H9 (cell line): Measurements from ENCODE around the gene PRG2. TPM values are rescaled to one million over a fixed set of nuclear protein-coding genes. Genes with fewer than 3 reads are reported as not detected.

Source experiments
- DNase-seq: peaks from one replicate; pipeline ENCODE4 v3.0.0-alpha.2; 2017
- H2AFZ ChIP-seq: one replicate; pipeline ENCODE4 v1.6.1; 2013; ENCODE audit warnings: mild to moderate bottlenecking, low read length, control low read depth, moderate library complexity
- H2AK5ac ChIP-seq: 2 replicates; pipeline ENCODE4 v1.6.1; 2013; ENCODE audit warnings: low read length, control low read depth, mixed read lengths; ENCODE audit not compliant: insufficient read length
- H2BK120ac ChIP-seq: one replicate; pipeline ENCODE4 v1.6.1; 2013; ENCODE audit warnings: low read depth, mild to moderate bottlenecking, low read length, control low read depth, inconsistent platforms; ENCODE audit not compliant: poor library complexity, severe bottlenecking
- H2BK12ac ChIP-seq: 2 replicates; pipeline ENCODE4 v1.6.1; 2013; ENCODE audit warnings: low read length, control low read depth, mixed read lengths, low read depth; ENCODE audit not compliant: insufficient read length
- H2BK15ac ChIP-seq: 2 replicates; pipeline ENCODE4 v1.6.1; 2013; ENCODE audit warnings: low read depth, low read length, control low read depth
- H2BK20ac ChIP-seq: one replicate; pipeline ENCODE4 v1.6.1; 2013; ENCODE audit warnings: low read depth, mild to moderate bottlenecking, low read length, control low read depth, inconsistent platforms; ENCODE audit not compliant: poor library complexity, severe bottlenecking
- H2BK5ac ChIP-seq: 2 replicates; pipeline ENCODE4 v1.6.1; 2013; ENCODE audit warnings: low read length, control low read depth, mixed read lengths; ENCODE audit not compliant: insufficient read length
- H3K14ac ChIP-seq: 2 replicates; pipeline ENCODE4 v1.6.1; 2013; ENCODE audit warnings: low read length, control low read depth; ENCODE audit not compliant: insufficient read depth
- H3K18ac ChIP-seq: 2 replicates; pipeline ENCODE4 v1.6.1; 2013; ENCODE audit warnings: low read depth, mild to moderate bottlenecking, mixed read lengths, low read length, control low read depth; ENCODE audit not compliant: insufficient read length
- H3K23ac ChIP-seq: 2 replicates; pipeline ENCODE4 v1.6.1; 2013; ENCODE audit warnings: low read length, control low read depth, mixed read lengths, low read depth; ENCODE audit not compliant: insufficient read length
- H3K23me2 ChIP-seq: 2 replicates; pipeline ENCODE4 v1.6.1; 2013; ENCODE audit warnings: low read depth, mild to moderate bottlenecking, mixed read lengths, low read length, control low read depth; ENCODE audit not compliant: insufficient read length, poor library complexity, severe bottlenecking
- H3K27ac ChIP-seq: 2 replicates; pipeline ENCODE4 v1.5.1; 2013; ENCODE audit warnings: low read length, control low read depth, mixed read lengths, low read depth; ENCODE audit not compliant: insufficient read length
- H3K27me3 ChIP-seq: 2 replicates; pipeline ENCODE4 v1.6.1; 2013; ENCODE audit warnings: low read length, control low read depth, inconsistent platforms; ENCODE audit not compliant: insufficient read depth
- H3K4ac ChIP-seq: 2 replicates; pipeline ENCODE4 v1.6.1; 2013; ENCODE audit warnings: low read depth, mild to moderate bottlenecking, control low read depth, inconsistent platforms, low read length, moderate library complexity
- H3K4me1 ChIP-seq: 2 replicates; pipeline ENCODE4 v1.6.1; 2013; ENCODE audit warnings: low read length, control low read depth, inconsistent platforms; ENCODE audit not compliant: insufficient read depth
- H3K4me2 ChIP-seq: 2 replicates; pipeline ENCODE4 v1.6.1; 2013; ENCODE audit warnings: low read length, control low read depth, mixed read lengths; ENCODE audit not compliant: insufficient read length, insufficient read depth
- H3K56ac ChIP-seq: 2 replicates; pipeline ENCODE4 v1.6.1; 2013; ENCODE audit warnings: low read depth, mild to moderate bottlenecking, mixed read lengths, low read length, control low read depth; ENCODE audit not compliant: insufficient read length
- H3K79me1 ChIP-seq: 2 replicates; pipeline ENCODE4 v1.6.1; 2013; ENCODE audit warnings: low read depth, mild to moderate bottlenecking, moderate library complexity, low read length, control low read depth, inconsistent platforms; ENCODE audit not compliant: insufficient read depth, poor library complexity, severe bottlenecking
- H3K79me2 ChIP-seq: 2 replicates; pipeline ENCODE4 v1.6.1; 2013; ENCODE audit warnings: low read length, control low read depth, inconsistent platforms; ENCODE audit not compliant: insufficient read depth
- H3K9ac ChIP-seq: 2 replicates; pipeline ENCODE4 v1.6.1; 2013; ENCODE audit warnings: low read length, control low read depth, mixed read lengths; ENCODE audit not compliant: insufficient read length; ENCODE audit errors: extremely low read depth
- H3K9me3 ChIP-seq: one replicate; pipeline ENCODE4 v1.6.1; 2013; ENCODE audit warnings: low read depth, low read length, inconsistent platforms; ENCODE audit not compliant: control insufficient read depth
- H3T11ph ChIP-seq: one replicate; pipeline ENCODE4 v1.6.1; 2013; ENCODE audit warnings: mild to moderate bottlenecking, low read length, control low read depth, inconsistent platforms
- H4K20me1 ChIP-seq: one replicate; pipeline ENCODE4 v1.6.1; 2013; ENCODE audit not compliant: control insufficient read depth, insufficient read length, insufficient read depth
- H4K5ac ChIP-seq: 2 replicates; pipeline ENCODE4 v1.6.1; 2013; ENCODE audit warnings: low read depth, mild to moderate bottlenecking, mixed read lengths, low read length, control low read depth; ENCODE audit not compliant: insufficient read length
- H4K8ac ChIP-seq: replicated peaks from 2 replicates; pipeline ENCODE4 v1.6.1; 2013; ENCODE audit warnings: low read length, control low read depth, mixed read lengths, low read depth; ENCODE audit not compliant: insufficient read length
- H4K91ac ChIP-seq: 2 replicates; pipeline ENCODE4 v1.6.1; 2013; ENCODE audit warnings: low read depth, mild to moderate bottlenecking, moderate library complexity, mixed read lengths, low read length, control low read depth; ENCODE audit not compliant: insufficient read length
- H3K27ac Mint-ChIP-seq, 3 experiments: 2 replicates in 2 of 3; 3 replicates in 1 of 3; pipeline ENCODE4 v1.8.0; 2020 to 2021; ENCODE audit warnings: mixed read lengths in 3 of 3, mild to moderate bottlenecking in 1 of 3, moderate library complexity in 1 of 3
- H3K27me3 Mint-ChIP-seq: 2 replicates; pipeline ENCODE4 v1.8.0; 2021; ENCODE audit warnings: low read depth, mild to moderate bottlenecking, moderate library complexity, mixed read lengths
- H3K36me3 Mint-ChIP-seq, 3 experiments: 2 replicates in 2 of 3; 3 replicates in 1 of 3; pipeline ENCODE4 v1.8.0; 2020 to 2021; ENCODE audit warnings: low read depth in 3 of 3, mixed read lengths in 3 of 3; ENCODE audit not compliant: insufficient read depth in 1 of 3
- H3K4me1 Mint-ChIP-seq, 2 experiments: 2 replicates each; pipeline ENCODE4 v1.8.0; 2020; ENCODE audit warnings: mixed read lengths in 2 of 2
- H3K4me3 Mint-ChIP-seq, 2 experiments: 2 replicates in 1 of 2; 3 replicates in 1 of 2; pipeline ENCODE4 v1.8.0; 2020 to 2021; ENCODE audit warnings: mild to moderate bottlenecking in 2 of 2, mixed read lengths in 2 of 2, moderate library complexity in 1 of 2
- H3K9me3 Mint-ChIP-seq, 2 experiments: 2 replicates in 1 of 2; 3 replicates in 1 of 2; pipeline ENCODE4 v1.8.0; 2020; ENCODE audit warnings: mild to moderate bottlenecking in 2 of 2, mixed read lengths in 2 of 2, moderate library complexity in 1 of 2
- WGBS: extraction: QIAGEN DNeasy Blood & Tissue Kit; methylation state at CpG from one replicate; pipeline ENCODE4 v1.1.7; 2013; ENCODE audit warnings: missing lambda C conversion rate, low lambda C conversion rate, mixed read lengths; ENCODE audit not compliant: insufficient read length; ENCODE audit errors: extremely low coverage; 5-methylcytosine and 5-hydroxymethylcytosine counted together
- total RNA-seq: library from RNA; stranded (reverse); gene quantifications from 2 replicates; pipeline ENCODE4 v1.2.1, GENCODE V29; 2021
- TF ChIP-seq, protein P1 (sequence below): fragments of 200-600 bp; sonication (generic); conservative IDR thresholded peaks from 3 replicates; pipeline ENCODE4 v1.8.0; 2021; ENCODE audit warnings: antibody characterized with exemption, mild to moderate bottlenecking

Gene PRG2
- total RNA-seq, 1 experiment from 2014 or later, result not detected

DNA sequence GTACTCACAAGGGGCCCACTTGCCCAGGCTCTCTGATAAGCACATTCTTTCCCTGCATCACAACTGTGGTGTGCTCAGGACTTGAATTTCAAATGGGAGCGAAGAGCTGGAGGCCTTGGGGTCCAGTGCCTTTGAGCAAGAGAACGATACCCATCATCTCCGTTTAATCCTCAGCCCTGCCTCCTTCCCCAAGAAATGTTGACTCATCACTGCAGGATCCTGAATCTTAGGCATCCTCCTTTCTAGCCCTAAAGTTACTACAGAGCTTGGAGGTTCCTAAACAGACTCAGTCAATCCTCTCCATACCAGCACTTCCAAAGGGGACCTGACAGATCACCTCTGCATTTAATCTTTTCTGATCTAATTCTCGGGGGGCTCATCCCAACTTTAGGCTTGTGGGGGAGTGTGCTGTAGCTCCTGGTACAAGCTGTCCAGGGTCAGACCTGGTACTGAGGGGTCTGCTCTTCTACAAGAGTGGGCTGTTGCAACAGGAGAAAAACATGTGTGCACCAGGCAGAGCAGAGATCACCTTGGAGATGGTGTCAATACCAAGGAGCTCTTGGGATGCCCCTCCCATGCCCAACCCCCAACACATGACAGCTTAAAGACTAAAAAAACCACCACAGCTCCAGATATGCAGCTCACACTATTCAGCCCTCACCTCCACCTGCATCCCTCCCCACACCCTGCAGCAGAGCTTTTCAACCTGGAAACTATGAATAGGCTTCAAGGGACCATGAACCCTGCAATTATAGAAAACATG is 3.9 kb upstream of the PRG2 start:
- Histone ChIP-seq H2AFZ (no peak overlapping the region), H2BK20ac (no peak overlapping the region), H3K23ac (no peak overlapping the region), H3K9me3 (no peaks in the 10 kb centered on the region), H2BK5ac (no peak overlapping the region), H2AK5ac (no peak overlapping the region), H3K18ac (no peak overlapping the region), H3K23me2 (no peaks in the 10 kb centered on the region), H3K56ac (no peak overlapping the region), H3K27ac (no peak overlapping the region), H2BK12ac (no peak overlapping the region), H4K91ac (no peak overlapping the region), H3K9ac (no peak overlapping the region), H3K4ac (no peak overlapping the region), H3K79me1 (no peaks in the 10 kb centered on the region), H3K27me3 (no peaks in the 10 kb centered on the region; the same call in 1 of the 2 replicates), H3K79me2 (no peaks in the 10 kb centered on the region), H3K4me2 (no peak overlapping the region), H4K20me1 (no peaks in the 10 kb centered on the region), H3K4me1 (no peaks in the 10 kb centered on the region), H4K8ac (no peak overlapping the region), H4K5ac (no peak overlapping the region), H2BK120ac (no peak overlapping the region), H2BK15ac (no peak overlapping the region), H3T11ph (no peak overlapping the region), H3K14ac (no peak overlapping the region)
- Mint-ChIP-seq H3K27ac (no peak overlapping the region; a peak in 1 of 7 replicates), H3K4me1 (no peaks in the 10 kb centered on the region), H3K4me3 (no peak overlapping the region), H3K9me3 (no peaks in the 10 kb centered on the region), H3K27me3 (peaks cover 22% of the 10 kb centered on the region), H3K36me3 (no peaks in the 10 kb centered on the region)
- no peak for DNase-seq
- no CpG with 5 or more reads among the region's 4 CpGs for WGBS
- TF ChIP-seq, protein P1, sequence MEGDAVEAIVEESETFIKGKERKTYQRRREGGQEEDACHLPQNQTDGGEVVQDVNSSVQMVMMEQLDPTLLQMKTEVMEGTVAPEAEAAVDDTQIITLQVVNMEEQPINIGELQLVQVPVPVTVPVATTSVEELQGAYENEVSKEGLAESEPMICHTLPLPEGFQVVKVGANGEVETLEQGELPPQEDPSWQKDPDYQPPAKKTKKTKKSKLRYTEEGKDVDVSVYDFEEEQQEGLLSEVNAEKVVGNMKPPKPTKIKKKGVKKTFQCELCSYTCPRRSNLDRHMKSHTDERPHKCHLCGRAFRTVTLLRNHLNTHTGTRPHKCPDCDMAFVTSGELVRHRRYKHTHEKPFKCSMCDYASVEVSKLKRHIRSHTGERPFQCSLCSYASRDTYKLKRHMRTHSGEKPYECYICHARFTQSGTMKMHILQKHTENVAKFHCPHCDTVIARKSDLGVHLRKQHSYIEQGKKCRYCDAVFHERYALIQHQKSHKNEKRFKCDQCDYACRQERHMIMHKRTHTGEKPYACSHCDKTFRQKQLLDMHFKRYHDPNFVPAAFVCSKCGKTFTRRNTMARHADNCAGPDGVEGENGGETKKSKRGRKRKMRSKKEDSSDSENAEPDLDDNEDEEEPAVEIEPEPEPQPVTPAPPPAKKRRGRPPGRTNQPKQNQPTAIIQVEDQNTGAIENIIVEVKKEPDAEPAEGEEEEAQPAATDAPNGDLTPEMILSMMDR, result no peak
